Astrocyte (in vitro differentiated cells and primary cell): Measurements from ENCODE around the gene PLN.

Experiments
- EZH2 ChIP-seq: IDR thresholded peaks from 2 replicates; pipeline ENCODE4 v1.6.1; 2012; ENCODE audit warnings: mild to moderate bottlenecking, low read length, inconsistent platforms; ENCODE audit not compliant: insufficient read depth
- TF ChIP-seq, protein P1 (sequence below): IDR thresholded peaks from 2 replicates; pipeline ENCODE4 v1.5.1; 2011; ENCODE audit warnings: low read depth, mild to moderate bottlenecking, inconsistent platforms, low read length, moderate library complexity; ENCODE audit not compliant: insufficient read depth

- TF ChIP-seq, protein P1, sequence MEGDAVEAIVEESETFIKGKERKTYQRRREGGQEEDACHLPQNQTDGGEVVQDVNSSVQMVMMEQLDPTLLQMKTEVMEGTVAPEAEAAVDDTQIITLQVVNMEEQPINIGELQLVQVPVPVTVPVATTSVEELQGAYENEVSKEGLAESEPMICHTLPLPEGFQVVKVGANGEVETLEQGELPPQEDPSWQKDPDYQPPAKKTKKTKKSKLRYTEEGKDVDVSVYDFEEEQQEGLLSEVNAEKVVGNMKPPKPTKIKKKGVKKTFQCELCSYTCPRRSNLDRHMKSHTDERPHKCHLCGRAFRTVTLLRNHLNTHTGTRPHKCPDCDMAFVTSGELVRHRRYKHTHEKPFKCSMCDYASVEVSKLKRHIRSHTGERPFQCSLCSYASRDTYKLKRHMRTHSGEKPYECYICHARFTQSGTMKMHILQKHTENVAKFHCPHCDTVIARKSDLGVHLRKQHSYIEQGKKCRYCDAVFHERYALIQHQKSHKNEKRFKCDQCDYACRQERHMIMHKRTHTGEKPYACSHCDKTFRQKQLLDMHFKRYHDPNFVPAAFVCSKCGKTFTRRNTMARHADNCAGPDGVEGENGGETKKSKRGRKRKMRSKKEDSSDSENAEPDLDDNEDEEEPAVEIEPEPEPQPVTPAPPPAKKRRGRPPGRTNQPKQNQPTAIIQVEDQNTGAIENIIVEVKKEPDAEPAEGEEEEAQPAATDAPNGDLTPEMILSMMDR = no peak
- TF ChIP-seq EZH2 = no peak
These were observed 47.7 kb upstream of the PLN start for GRCh38 chr6:118500130-118501015.
